ENCODE data around the gene STRADA.

GRCh38 chr17:63774141-63774968 lies 32.8 kb upstream of the STRADA start, which contains the start of gene DDX42:
- TF ChIP-seq EZH2phosphoT487 (IDR thresholded peaks at IDR 0.05; ENCODE audit: low read depth, severe bottlenecking, unreplicated experiment) (no peak), CTCF (IDR thresholded peaks at IDR 0.05; ENCODE audit: poor library complexity) (peak; percentile 19)
